GM10248 (cell line): ENCODE measurements around the gene ALDH1L2.

Experiments used
- CTCF ChIA-PET: fragments of 300-600 bp; sonication (Branson Sonifier 250); formaldehyde crosslinking; extraction: SDS; loops from one replicate; lab custom pipeline; 2021; ENCODE audit warnings: antibody characterized with exemption; lab: Yijun Ruan, JAX
- POLR2A ChIA-PET: fragments of 350-650 bp; sonication (Branson Sonifier 250); formaldehyde crosslinking; extraction: SDS; loops from one replicate; lab custom pipeline; 2020; ENCODE audit warnings: antibody characterized with exemption; lab: Yijun Ruan, JAX
- DNase-seq: peaks from one replicate; pipeline ENCODE4 v3.0.0; 2012; ENCODE audit errors: extremely low spot score
- TF ChIP-seq, protein P1 (sequence below): IDR thresholded peaks from 2 replicates; pipeline ENCODE4 v1.5.1; 2012; ENCODE audit warnings: mild to moderate bottlenecking, low read depth; ENCODE audit errors: extremely low read depth, missing control alignments, control extremely low read depth

Gene ALDH1L2

DNA sequence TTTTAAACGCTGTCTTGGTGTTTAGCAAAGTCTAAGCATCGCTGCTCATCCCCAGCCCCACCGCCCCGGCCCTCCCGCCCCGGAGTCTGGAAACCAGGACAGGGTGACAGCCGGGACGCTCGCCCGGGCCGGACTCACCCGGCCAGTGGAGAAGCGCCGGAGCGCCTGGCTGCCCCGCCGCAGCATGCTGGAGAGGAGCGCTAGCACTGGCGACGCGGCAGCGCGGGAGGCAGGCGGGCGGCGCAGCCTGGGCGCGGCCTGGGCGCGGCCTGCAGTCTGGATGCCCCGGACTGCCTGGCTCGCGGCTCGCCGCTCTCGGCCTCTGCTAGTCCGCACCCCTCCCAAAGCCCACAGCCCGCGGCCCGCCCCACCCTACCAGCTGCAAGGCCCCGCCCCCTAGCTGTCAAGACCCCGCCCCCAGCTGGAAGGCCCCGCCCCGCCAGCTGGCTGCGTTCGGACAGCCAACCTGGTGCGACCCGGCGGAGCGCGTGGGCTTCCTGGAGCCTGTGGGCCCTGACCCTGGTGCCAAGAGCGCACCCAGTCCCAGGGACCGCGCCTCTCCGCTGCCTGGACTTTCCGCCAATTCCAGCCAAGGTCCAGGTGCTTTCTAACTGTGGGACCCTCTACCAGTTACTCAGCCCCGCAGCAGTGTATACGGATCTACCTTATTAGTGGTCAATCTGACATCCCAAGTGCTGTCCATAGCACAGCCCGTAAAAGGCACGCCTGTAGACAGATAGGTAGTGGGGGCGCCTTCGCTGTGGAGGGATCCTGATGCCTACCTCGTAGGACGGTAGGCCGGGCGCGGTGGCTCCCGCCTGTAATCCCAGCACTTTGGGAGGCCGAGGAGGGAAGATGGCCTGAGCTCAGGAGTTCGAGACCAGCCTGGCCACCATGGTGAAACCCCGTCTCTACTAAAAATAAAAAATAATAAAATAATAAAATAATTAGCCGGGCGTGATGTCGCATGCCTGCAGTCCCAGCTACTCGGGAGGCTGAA is at the start of gene ALDH1L2:
Gene ALDH1L2 (minus strand): TSS at position 208 of the 1,000 bp plus-strand sequence. CDS start 22 bp downstream, at position 186.
- ChIA-PET CTCF (interaction anchor here (0.8 to 3.9 kb wide), 2 partner anchors 11 to 13 kb away, joined by 3 to 12 read pairs; no protein-coding TSS in a partner anchor), POLR2A (no interaction called here)
- TF ChIP-seq, protein P1, sequence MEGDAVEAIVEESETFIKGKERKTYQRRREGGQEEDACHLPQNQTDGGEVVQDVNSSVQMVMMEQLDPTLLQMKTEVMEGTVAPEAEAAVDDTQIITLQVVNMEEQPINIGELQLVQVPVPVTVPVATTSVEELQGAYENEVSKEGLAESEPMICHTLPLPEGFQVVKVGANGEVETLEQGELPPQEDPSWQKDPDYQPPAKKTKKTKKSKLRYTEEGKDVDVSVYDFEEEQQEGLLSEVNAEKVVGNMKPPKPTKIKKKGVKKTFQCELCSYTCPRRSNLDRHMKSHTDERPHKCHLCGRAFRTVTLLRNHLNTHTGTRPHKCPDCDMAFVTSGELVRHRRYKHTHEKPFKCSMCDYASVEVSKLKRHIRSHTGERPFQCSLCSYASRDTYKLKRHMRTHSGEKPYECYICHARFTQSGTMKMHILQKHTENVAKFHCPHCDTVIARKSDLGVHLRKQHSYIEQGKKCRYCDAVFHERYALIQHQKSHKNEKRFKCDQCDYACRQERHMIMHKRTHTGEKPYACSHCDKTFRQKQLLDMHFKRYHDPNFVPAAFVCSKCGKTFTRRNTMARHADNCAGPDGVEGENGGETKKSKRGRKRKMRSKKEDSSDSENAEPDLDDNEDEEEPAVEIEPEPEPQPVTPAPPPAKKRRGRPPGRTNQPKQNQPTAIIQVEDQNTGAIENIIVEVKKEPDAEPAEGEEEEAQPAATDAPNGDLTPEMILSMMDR, result no peak
- peak; percentile 76 for DNase-seq

- no peak for DNase-seq
- ChIA-PET CTCF (interaction anchor here (1.1 kb wide), 1 partner anchor 8 kb away, joined by 3 read pairs; no protein-coding TSS in a partner anchor), POLR2A (no interaction called here)
- TF ChIP-seq, protein P1, result no peak
Measured at GRCh38 chr12:105120551-105120950, 36.3 kb upstream of the ALDH1L2 start.

GRCh38 chr12:105116969-105117368 is 32.7 kb upstream of the ALDH1L2 start:
- POLR2A ChIA-PET, result interaction anchor here (1.2 kb wide), 1 partner anchor 9 kb away, joined by 6 read pairs; the partner anchor contains the start of gene WASHC4
- DNase-seq, result no peak
- TF ChIP-seq, protein P1, result no peak
- CTCF ChIA-PET, result interaction anchor here (1.2 to 1.4 kb wide), 2 partner anchors 10 to 28 kb away, joined by 3 read pairs; no protein-coding TSS in a partner anchor

DNA sequence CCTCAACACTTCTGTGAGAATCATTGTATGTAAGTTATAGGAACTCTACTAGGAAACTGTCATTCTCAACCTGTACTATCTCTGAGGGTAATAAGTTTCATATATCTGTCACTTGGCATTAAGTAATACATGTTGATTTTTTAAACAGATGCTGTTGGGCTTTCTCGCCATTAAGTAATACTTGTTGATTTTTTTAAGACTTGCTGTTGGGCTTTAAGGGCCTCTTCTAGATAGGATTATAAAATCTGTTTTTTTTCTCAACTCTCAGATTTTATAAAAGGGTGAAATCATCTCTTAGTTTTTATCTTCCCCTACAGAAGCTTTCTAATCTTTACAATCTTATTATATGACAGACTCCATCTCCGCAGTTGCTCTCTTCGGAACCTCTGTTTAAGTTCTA is 28.8 kb upstream of the ALDH1L2 start:
- POLR2A ChIA-PET, result no interaction called here

DNA sequence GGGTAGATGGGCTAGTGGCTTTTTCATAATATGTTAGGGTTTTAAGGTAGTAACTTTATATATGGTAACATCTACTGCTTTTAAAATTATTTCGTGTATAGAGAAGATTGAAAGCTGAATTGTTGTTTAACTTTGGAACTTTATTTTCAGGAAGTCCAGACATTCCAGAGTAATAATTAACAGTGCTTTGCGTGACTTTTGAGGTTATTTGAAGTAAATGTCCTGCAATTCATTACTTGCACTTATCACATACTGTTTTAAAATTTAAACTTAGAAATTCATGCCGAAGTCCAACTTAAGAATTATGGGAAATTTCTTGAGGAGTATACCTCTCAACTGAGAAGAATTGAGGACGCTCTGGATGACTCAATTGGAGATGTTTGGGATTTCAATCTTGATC is 26.6 kb upstream of the ALDH1L2 start:
- POLR2A ChIA-PET, result no interaction called here
- TF ChIP-seq, protein P1, result no peak
- DNase-seq, result no peak
- CTCF ChIA-PET, result no interaction called here

More for the DNA sequence above, 28.8 kb upstream of the ALDH1L2 start:
- CTCF ChIA-PET, result interaction anchor here (1.2 kb wide), 1 partner anchor 8 kb away, joined by 3 read pairs; no protein-coding TSS in a partner anchor
- TF ChIP-seq, protein P1, result no peak
- DNase-seq, result no peak
